Activated CD4-positive, alpha-beta T cell treated with anti-CD3 and anti-CD28 coated beads for 1 hour (primary cell): Measurements from ENCODE around the gene DMD.
"Not testable (repeated sequence)": the region's sequence is repeated elsewhere in the genome, so short reads cannot be mapped to it uniquely, and the experiment has no call there.

ENCODE experiments used
- DNase-seq: peaks from one replicate; pipeline ENCODE4 v3.0.0-alpha.2; 2020

The DMD gene

DNA sequence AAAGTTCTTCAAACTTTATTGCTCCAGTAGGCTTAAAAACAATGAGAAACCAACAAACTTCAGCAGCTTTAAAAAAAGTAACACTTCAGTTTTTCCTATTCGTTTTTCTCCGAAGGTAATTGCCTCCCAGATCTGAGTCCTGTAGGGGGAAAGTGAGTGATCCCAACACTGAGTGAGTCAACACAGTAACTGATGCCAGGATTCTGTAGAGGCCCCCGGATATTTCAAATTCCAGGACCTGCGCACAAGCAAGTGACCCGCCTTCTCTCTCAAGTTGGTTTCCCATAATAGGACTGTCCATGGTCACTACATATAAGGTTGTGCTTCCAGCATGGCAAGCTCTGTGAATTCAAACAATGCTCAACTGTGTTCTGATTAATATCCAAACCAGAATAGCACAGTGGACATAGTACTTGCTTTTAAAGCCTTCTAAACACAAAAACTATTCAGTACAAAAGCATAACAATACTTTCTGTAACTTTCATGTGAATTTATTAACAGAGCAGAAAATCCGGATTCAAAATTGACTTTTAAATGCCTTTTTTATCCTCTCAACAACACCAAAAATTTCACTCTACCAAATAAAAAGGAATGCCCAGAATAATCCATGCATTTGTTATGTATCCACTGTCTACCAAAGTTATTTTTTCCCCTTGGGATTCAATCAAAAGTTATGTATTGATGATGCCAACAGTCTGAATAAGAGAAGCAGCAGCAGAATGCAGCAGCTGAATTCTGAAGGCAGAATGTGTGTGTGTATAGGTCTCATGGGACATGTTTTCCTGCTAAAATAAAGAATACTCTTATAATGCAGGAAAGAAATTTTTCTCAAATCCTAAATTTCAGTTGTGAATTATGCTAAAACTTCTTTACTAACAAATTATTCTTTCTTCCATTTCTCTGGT is at the start of gene DMD:
Gene DMD (minus strand): TSS at position 194 of the 905 bp plus-strand sequence. CDS start 237 bp downstream, outside the sequence.
- no peak for DNase-seq

DNA sequence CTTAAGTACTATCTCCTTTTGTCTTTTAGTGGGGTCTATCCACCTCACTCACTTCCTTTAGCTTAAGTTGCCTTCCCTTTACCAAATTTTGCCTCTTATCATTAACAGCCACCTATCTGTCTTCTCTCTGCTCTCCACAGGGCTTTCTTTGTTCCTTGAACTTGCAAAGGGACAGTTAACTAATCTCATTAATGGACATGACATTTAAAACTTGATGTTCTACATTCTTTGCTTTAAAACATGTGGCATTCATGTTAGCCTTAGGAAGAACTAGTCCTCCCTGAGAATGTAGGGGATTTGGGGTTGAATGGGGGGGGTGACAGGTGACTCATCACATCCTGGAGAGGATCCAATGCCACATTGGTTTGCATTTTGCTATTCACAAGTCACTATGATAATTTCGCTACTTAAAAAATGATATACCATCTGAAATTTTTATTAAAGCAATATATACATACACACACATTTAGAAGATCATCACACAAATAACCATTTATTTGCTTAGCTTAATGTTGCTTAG is 41.0 kb upstream of the DMD start:
- DNase-seq: no peak

DNA sequence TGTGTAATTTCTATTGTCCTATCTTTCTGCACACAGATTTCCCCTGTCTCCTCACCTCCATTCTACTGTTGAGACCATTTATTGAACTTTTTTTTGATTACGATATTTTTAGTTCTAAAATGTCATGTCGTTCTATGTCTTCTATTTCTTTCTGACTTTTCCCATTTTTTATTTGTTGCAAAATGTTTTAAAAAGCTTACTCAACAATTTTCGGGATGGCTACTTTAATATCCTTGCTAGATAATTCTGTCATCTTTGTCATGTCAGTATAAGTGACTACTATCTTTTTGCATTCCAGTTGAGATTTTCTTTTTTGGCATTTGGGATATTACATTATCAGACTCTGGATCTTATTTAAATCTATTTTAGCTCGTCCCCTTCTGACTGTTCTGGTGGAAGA is 7.5 kb upstream of the DMD start:
- DNase-seq: no peak

DNA sequence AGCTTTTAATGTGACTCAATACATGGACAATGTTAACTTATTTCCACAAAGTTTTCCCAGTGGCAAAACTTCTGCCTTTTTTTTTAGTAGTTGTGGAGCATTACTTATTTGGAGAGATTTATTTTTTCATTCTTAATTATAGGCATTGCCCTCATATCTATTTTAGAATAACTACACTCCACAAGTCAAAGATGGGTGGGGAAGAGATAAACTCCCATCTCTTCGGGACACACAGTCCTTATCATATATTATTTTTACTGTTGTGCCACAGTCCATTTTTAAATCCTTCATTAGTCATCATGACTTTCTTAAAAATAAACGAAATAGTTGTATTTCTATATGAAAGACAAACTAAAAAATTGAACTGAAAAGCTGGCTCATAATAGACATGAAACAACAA is 1.2 kb downstream of the DMD start:
- DNase-seq: no peak

DNA sequence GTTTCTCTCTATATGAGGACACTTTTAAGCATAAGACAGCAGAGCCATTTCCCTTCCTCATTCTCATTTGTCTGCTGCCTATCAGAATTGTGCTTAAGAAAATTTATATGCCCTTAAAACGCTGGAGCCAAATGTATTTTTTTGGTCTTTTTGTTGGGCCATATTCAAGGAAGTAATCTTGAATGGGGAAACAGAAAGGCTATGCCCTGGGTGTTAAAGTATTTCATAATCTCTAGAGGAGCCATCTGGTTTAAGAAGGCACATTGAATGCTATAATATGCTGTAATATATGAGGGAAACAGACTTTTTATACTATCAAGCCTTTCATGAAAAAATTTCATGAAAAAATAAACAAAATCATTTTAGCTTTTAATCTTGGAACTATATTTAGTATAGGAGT is 4.3 kb downstream of the DMD start:
- DNase-seq: no peak

DNA sequence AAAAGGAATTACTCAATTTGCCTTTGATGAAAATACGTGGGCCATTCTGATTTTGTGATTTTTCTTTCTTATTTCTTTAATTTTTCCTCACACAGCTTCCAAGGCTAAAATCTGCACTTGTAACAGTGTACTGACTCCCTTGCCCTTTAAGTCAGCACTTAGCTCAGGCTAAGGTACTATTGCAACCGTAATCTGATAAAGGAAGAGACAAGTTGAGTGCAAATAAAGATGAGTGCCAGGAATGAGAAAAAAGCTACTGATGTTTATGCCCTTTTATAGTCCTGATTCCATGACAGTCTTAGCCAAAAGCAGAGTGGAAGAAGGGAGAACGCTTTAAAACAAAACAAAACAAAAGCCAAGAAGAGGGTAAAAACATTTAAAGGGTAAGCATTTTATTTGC is 6.0 kb downstream of the DMD start:
- no peak for DNase-seq

DNA sequence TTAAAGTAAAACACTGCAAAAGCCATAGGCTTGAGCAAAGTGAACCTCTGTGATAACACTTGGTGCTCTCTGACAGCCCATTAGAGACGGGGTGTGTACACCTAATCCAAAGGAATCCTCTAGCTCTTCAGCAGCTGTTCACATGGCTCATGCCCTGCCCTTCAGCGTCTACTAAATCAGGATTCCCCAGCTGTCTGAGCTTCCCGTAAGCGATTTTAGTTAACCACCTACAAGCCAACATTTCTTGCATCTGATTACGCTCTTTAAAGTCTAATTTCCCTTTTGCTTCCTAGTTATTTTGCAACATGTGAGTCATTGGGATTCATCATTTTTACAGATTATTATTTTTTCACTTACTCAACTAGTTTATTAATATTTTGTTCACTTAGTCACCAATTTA is 6.5 kb downstream of the DMD start:
- DNase-seq: no peak

DNA sequence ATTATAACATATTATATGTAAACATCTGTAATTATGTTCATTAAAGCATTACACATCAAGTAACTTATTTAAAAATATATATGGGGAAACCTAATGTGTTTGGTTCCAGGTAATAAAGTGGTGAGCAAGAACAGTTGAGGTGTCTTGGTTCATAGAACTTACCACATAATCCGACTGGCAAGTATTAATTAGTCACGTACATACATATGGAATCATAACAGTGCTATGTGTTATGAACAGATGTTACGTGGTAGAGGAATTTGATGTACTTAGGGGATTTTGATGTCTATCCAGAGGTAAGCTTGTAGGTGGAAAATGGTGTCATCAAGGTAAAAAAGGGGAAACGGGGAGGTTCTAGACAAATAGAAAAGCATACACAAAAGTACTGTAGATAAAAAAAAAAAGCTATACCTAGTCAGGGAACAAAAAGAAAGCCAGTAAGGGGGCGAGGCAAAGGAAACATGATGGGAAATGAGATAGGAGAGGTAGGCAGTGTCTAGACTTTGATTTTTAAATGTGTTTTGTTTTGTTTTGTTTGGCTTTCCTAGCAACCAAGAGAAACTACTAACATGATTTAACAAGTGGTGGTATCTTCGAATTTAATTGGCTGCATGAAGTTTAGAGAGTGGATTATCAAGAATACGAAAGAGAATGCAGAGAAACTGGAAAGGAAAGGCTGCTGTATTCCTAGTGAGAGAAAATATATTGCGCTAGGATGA is 12.6 kb downstream of the DMD start:
- DNase-seq: no peak

DNA sequence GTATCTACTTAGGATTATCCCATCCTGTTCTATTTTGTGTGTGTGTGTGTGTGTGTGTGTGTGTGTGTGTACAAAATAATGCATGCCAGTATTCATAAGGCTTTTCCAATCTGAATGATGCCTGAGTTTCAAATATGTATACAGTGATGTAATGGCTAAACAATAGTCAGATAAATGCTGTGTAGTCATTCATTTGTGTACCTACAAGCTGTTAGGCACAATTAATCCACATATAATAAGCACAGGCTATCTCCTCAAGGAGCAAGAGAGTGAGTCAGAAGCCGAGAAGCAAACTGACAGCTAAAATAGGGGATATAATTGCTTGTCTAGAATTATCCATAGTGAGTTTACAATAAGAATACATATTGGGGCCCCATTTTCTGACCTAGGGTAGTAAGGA is 15.7 kb downstream of the DMD start:
- DNase-seq: no peak

DNA sequence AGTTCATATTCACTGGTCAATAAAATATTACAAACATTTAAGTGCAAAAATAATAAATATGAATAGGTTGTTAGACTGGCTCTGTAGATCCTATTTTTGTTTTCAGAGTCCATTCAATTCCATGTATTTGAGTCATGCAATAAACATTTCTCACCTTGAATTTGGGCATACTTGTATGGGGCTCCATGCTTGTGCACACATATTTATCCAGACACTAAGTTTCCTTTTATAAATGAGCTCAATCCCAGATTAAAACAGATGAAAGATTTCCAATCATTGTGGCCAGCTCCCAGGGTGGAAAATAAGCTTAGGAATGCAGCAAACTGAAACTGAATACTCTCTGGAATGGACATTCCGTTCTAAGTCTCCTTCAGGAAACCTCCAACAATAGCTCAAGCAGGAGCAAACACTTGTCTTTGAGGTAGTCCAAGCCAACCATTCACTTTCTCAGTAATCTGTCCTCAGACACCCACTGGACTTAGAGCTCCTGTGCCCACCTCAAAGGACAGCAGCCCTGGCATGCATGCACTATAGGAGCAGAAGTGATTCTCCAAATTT is 16.4 kb downstream of the DMD start:
- DNase-seq: no peak

DNA sequence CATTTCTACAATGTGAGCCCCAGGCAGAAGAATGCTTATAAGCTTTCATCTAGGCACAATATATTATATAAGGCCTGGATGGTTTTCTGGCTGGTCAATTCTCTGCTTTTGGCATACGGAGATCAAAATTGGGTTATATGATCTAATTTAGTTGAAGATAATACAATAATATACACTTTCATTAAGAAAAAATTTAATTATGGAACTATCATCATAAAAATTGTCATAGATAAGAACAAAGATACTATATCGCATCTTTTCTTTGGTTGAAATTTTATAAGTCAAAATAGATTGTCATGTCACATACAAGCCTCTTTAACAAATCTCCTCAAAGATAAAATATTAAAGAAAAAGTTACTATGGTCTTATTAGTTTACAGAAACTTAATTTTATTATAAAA is 17.1 kb downstream of the DMD start:
- DNase-seq: no peak

DNA sequence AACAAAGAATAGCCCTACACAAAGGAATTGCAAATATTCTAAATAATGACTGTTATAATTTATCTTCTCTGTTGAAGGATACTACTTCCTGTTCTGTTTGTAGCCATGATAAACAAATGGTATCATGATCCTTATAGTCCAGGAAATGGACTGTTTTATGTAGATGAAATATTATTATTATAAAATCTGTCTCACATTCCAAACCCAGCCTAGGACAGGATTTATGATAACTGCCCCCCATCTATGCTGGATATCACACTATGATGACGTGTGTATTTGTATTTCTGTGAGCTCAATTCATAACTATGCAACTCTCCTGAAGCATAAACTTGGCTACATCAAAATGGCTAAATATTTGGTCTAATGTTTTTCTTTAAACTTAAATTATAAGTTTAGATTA is 21.3 kb downstream of the DMD start:
- DNase-seq: no peak

DNA sequence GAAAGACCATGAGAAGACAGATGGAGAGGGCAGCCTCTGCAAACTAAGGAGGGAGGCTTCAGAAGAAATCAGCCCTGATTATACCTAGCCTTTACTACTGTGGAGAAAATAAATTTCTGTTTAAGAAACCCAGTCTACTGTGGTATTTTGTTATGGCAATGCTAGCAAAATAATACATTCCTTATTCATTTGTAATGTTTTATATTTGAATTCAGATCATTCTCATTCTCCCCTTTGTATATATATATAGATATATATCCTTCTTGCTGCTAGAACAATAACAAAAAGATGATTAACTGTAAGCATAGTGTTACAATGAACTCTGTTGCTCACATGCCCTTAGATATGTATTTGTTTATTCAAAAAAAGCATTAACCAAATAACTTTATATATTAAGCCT is 22.5 kb downstream of the DMD start:
- DNase-seq: no peak

DNA sequence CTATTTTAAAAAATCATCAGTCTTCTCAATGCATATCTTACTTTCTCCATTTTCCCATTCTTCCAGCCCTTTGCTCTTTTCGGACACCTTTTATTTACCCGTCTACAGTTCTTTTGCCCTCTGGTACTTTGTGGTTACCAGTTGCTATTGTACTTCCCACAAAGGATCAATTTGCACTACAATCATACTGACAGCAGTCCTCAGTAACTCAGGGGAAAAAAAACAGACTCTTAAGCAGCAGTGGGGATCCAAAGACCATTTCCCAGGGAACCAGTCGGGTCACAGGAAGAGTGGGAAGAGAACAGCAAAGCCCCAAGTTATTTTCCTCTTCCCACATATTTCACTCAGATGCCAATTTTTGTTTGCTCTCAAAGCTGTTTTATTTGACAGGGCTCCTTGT is 23.1 kb downstream of the DMD start:
- no peak for DNase-seq

DNA sequence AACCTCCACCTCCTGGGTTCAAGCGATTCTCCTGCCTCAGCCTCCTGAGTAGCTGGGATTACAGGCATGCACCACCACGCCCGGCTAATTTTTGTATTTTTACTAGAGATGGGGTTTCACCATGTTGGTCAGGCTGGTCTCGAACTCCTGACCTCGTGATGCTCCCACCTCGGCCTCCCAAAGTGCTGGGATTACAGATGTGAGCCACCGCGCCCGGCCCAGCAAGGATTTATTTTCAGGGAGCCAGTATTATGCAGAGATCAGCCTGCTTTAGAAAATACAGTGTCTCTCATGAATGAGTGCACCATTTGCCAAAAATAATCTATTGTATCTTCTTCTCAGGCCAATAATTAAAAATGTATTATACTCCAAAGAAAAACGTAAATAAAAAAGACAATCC is 26.5 kb downstream of the DMD start:
- DNase-seq: not testable (repeated sequence)

DNA sequence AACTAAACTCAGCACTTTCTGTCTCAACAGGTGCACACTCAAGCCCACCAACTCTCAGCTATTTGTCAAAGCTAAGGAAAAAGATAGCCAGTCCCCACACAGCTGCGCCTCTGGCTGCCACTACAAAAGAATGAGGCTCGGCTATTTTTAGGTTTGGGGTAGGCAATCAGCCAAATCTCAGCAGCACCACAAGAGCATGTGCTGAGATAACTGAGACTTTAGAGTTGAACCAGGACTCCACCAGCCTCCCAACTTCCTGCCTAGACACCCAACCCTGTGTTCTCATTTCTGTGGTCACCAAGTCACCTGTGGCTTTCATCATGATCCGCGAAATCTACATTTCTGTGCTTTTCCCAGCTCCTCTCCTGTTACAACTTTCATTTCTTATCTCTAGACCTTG is 28.0 kb downstream of the DMD start:
- DNase-seq: no peak

DNA sequence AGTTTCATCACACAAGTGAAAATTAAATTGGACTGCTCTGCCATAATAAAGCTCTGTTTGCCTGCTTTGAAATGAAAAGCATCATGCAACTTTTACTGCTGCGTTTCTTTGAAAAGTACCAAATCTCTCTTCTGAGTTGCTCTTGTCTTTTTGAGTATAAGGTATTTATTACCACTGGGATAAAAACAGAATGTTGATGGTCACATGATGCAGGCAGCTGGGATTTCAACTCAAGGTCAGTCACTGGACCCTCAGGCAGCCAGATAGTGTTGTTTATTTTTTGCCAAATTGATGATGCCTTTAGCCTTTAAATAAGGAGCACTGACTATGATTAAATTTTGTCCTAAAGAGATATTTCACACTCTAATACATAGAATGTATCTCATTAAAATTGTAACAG is 32.7 kb downstream of the DMD start:
- DNase-seq: no peak

DNA sequence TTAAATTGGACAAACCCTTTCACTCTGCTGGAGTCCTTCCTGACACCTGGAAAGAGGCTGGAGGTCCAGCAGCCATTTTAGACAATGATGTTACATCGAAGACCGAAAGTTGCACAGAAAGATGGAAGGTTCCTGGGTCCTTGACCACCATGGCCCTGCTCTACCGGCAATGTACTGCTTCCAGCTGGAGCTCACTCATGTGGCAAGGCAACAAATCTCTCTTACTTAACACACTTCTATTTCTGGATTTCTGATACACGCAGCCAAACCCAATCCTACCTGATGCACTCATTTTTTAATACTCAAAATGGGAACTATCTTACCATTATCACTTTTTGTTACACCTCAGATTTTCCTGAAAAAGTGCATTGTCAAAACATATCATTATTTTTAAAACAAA is 33.1 kb downstream of the DMD start:
- no peak for DNase-seq

DNA sequence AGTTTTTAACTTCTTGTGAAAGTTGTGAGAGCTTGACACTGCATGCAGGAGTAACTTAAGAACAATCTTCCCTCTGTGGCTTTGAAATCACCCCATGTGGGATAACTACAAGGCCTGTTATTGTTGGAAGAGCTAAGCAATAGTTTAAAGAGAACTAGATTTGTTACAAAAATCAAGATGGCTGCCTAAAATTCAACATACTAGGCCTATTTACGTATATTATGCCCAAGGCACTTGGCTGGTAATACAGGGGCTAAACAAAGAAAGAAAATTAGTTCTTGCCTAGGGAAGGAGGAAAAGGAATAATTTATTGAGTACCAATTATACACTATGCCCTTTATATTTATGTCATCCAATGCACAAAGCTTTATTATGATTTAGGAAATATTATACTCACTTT is 36.1 kb downstream of the DMD start:
- no peak for DNase-seq

DNA sequence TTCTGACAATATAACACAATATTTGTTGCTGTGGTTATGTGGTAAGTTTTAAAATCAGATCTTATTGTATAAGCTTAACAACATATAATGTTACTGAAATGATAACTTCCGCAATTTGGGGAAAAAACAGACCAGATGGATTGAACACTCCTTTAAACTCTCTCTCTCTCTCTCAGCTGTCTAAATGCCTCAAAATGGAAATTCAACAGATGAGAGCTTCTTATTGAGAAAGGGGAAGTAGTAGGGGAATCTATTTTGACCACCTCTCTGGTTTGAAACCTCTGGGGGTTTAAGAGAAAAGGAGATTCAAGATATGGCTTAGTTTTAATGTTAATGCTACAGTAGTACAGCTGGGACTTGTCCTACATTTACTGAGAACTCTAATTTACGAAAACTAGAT is 40.3 kb downstream of the DMD start:
- DNase-seq: no peak

DNA sequence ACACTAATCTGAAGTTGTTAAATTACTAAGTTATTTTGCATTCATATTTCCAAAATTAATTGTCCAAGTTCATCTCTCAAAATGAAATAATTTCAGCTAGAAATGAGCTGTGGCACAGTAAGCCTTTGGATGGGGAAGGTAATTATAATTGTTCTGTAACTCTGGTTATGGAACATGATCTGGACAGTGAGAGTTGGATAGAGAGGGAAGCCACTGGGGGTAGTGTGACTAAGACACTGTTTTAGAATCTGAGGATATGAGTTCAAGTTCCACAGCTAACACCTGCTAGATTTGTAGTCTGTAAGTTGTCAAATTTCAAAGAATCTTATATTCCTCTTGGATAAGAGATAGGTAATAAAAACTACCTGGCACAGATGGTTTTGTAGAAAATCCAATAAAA is 49.5 kb downstream of the DMD start:
- no peak for DNase-seq

DNA sequence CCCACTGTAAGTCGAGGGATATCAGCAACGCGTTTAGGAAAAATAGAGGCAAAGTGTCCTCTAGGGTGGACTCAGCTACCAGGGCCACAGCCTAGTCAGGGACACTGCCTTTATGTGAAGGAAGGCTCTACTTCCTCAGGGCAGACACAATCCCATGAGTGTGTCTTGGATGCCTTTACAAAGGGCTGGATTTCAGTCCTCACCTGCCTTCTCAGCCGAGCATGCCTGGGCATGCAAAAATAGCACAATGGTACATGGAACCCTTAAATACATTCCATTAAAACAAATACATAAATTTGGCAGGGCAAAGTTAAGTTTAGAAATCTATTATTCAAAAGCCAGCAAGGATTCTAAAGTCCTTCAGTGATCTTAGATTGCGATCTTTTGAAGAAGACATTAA is 51.1 kb downstream of the DMD start:
- DNase-seq: no peak

DNA sequence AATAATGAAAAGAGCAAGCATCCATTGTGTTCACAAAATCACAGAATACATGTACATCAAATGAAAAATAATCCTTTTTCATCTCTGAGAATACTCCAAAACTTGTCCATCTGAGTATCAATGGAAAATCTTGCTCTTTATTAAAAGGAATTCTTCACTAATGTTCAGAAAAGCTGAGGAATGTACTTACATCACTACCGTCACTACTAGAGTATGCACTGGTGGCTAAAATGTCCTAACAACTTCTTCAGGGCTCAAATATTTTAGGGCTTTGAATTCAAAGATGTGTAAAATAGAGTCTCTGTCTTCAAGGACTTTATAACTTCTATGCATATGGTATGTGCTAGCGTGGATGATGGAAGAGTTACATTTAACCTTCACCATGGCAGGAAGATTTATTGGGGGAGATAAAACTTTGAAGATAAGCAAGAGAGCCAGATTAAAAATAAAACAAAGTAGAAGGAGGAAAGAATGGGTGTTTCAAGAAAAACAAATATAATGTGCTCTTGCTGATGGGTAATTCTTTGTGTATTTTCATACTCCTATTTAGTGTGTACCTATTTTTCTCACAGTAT is 55.1 kb downstream of the DMD start:
- no peak for DNase-seq

DNA sequence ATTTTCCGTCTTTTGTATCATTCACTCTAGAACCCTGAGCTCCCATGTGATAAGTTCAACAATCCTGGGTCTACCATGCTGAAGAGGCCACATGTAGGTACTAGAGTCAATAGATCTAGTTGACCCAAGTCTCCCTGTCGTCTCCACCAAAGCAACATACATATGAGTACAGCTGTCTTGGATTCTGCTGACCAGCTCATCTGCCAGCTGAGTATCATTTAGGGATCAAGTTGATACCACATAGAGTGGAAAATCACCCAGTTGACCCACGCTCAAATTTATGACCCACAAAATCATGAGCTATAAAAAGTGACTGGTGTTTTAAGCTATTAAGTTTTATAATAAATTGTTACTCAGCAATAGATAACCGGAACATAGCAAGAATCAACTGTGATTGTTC is 61.8 kb downstream of the DMD start:
- no peak for DNase-seq
